ENCODE results near the gene FGF19. TPM values are rescaled to one million over a fixed set of nuclear protein-coding genes. Genes with fewer than 3 reads are reported as not detected.

The FGF19 gene
- total RNA-seq, 3 donors from 2014 or later (not counting 1 experiment from before 2014, with no cell fraction given), result not detected

DNA sequence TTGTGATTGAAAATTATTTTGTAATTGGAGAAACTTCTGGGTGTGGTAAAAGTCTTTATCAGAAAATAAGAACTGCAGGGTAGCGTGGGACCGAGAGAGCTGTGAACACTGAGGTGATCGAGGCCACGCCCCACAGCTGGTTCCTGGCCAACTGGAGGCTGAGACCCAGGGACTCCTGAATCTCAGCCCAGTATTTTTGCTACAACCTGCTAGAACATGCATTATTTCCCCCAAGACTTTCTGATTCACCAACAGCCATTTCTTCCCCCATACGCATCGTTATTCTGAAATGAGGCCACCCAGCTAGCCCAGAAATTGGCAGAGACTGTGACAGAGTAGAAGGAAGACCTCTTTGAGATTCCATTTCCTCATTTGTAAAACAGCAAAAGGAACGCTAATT, 3.4 kb upstream of the FGF19 start:
- Mint-ChIP-seq H3K27ac (no peak overlapping the region), H3K9me3 (no peaks in the 10 kb centered on the region), H3K27me3 (ENCODE audit: low read depth in 2 of 2) (peaks cover 28 to 31% of the 10 kb centered on the region in 2 donors), H3K36me3 (no peaks in the 10 kb centered on the region), H3K4me3 (no peak overlapping the region), H3K4me1 (peaks cover 0 to 8% of the 10 kb centered on the region in 2 donors)
- intact Hi-C loops (cut with micrococcal nuclease), result no loop called here
- 50% methylated on average over 6 of the region's 7 CpGs for WGBS (ENCODE audit: insufficient coverage)
- no peaks in the 10 kb centered on the region for H3K36me3 ChIP-seq (ENCODE audit: control insufficient read depth, insufficient read depth, low read length)
- H3K4me1 ChIP-seq (ENCODE audit: control insufficient read depth, insufficient read depth, low read length), result peaks cover 8% of the 10 kb centered on the region
- ATAC-seq (no peak), DNase-seq (no peak)
- no peak overlapping the region for H3K4me3 ChIP-seq (ENCODE audit: low read length)
- H3K27me3 ChIP-seq (ENCODE audit: control insufficient read depth, insufficient read depth, low read length), result peaks cover 25% of the 10 kb centered on the region
- no peak overlapping the region for H3K27ac ChIP-seq (ENCODE audit: low read length)
- H3K9me3 ChIP-seq (ENCODE audit: control insufficient read depth, insufficient read depth, low read length), result no peaks in the 10 kb centered on the region
- TF ChIP-seq, protein P1, sequence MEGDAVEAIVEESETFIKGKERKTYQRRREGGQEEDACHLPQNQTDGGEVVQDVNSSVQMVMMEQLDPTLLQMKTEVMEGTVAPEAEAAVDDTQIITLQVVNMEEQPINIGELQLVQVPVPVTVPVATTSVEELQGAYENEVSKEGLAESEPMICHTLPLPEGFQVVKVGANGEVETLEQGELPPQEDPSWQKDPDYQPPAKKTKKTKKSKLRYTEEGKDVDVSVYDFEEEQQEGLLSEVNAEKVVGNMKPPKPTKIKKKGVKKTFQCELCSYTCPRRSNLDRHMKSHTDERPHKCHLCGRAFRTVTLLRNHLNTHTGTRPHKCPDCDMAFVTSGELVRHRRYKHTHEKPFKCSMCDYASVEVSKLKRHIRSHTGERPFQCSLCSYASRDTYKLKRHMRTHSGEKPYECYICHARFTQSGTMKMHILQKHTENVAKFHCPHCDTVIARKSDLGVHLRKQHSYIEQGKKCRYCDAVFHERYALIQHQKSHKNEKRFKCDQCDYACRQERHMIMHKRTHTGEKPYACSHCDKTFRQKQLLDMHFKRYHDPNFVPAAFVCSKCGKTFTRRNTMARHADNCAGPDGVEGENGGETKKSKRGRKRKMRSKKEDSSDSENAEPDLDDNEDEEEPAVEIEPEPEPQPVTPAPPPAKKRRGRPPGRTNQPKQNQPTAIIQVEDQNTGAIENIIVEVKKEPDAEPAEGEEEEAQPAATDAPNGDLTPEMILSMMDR (IDR thresholded peaks at IDR 0.05), result no peak

DNA sequence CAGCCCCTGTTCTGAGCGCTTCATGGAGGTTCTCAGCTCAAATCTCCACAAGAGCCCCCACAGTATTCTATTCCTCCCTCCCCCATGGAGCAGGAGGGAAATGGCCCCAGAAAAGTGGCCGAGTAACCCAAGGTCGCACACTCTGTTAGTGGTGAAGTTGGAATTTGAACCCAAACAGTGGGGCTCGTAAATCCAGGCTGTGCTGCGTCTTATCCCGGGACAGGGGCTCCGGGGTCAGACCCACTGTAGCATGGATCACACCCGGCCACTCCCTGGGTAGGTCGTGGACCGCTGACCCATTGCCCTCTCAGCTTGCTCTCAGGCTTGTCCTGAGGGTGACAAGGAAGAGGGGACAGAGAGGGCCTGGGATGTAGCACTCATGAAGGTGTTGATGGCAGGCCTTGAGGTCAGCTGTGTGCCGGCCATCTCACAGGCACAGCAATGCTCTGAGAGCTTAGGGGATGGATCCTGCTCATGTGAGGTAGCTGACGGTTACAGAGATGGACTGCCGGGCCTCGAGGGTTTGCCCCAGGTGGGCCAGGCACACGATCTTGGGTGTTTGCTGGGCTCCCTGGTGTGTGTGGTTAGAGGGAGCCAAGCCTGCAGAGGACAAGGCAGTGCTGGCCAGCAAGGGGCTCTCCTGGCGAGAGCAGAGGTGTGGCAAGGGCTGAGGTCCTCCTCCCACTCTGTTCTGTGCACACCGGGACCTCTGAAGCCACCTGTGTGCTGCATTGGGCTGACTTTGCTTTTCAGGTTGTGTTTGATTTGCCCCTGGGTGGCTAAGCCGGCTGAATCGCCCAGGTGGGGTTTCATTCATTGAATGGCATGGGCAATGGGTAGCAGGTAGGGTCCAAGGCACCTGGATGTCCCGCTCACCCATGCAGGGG, 2.3 kb upstream of the FGF19 start:
- Mint-ChIP-seq H3K27me3 (ENCODE audit: low read depth in 2 of 2) (peaks cover 22 to 23% of the 10 kb centered on the region in 2 donors), H3K4me3 (no peak overlapping the region), H3K27ac (no peak overlapping the region), H3K9me3 (no peaks in the 10 kb centered on the region), H3K4me1 (no peaks in the 10 kb centered on the region), H3K36me3 (no peaks in the 10 kb centered on the region)
- Histone ChIP-seq H3K9me3 (ENCODE audit: control insufficient read depth, insufficient read depth, low read length) (no peaks in the 10 kb centered on the region), H3K4me3 (ENCODE audit: low read length) (no peak overlapping the region), H3K4me1 (ENCODE audit: control insufficient read depth, insufficient read depth, low read length) (peaks cover 3% of the 10 kb centered on the region), H3K27ac (ENCODE audit: low read length) (no peak overlapping the region), H3K36me3 (ENCODE audit: control insufficient read depth, insufficient read depth, low read length) (no peaks in the 10 kb centered on the region), H3K27me3 (ENCODE audit: control insufficient read depth, insufficient read depth, low read length) (peaks cover 31% of the 10 kb centered on the region)
- ATAC-seq (no peak), DNase-seq (no peak)
- WGBS (ENCODE audit: insufficient coverage), result 44% methylated on average over 19 of the region's 20 CpGs
- intact Hi-C loops (cut with micrococcal nuclease), result no loop called here
- TF ChIP-seq, protein P1 (IDR thresholded peaks at IDR 0.05), result no peak

DNA sequence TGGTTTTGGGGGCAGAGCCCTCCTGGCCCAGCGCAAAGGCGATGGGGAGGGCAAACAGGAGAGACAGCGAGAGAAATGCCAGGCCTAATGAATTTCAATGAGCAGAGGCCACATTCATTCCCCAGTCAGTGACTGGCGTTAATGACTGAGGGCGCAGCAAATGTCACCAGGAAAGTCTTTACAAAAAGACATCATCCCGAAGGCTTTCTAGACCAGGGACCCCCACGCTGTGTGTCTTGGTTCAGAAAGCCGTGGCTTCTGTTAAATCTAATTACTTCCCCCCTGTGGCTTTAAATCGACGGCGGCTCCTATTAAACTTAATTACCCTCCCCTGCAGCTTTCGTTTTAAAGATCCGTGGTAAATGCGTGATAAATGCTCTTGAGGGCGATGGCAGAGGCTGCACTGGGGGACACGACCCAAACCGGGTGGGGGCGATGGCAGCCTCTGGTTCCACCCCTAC, 1.6 kb upstream of the FGF19 start:
- no peaks in the 10 kb centered on the region for H3K36me3 Mint-ChIP-seq
- Histone ChIP-seq H3K9me3 (ENCODE audit: control insufficient read depth, insufficient read depth, low read length) (no peaks in the 10 kb centered on the region), H3K27me3 (ENCODE audit: control insufficient read depth, insufficient read depth, low read length) (peaks cover 33% of the 10 kb centered on the region), H3K27ac (ENCODE audit: low read length) (no peak overlapping the region), H3K4me3 (ENCODE audit: low read length) (no peak overlapping the region), H3K36me3 (ENCODE audit: control insufficient read depth, insufficient read depth, low read length) (no peaks in the 10 kb centered on the region), H3K4me1 (ENCODE audit: control insufficient read depth, insufficient read depth, low read length) (peaks cover 3% of the 10 kb centered on the region)
- peaks cover 28 to 30% of the 10 kb centered on the region in 2 donors for H3K27me3 Mint-ChIP-seq (ENCODE audit: low read depth in 2 of 2)
- intact Hi-C loops (cut with micrococcal nuclease), result no loop called here
- H3K4me1 Mint-ChIP-seq, result no peaks in the 10 kb centered on the region
- ATAC-seq (no peak), DNase-seq (no peak)
- no peak overlapping the region for H3K27ac Mint-ChIP-seq
- H3K9me3 Mint-ChIP-seq, result no peaks in the 10 kb centered on the region
- 2% methylated on average over 17 of the region's 18 CpGs for WGBS (ENCODE audit: insufficient coverage)
- TF ChIP-seq, protein P1 (IDR thresholded peaks at IDR 0.05), result no peak
- H3K4me3 Mint-ChIP-seq, result no peak overlapping the region
